Hepatocyte (in vitro differentiated cells): ENCODE measurements around the gene CST11.

Experiments used
- EZH2 ChIP-seq: fragments of 200-600 bp; sonication (generic); IDR thresholded peaks from 2 replicates; pipeline ENCODE4 v1.6.1; 2016; ENCODE audit warnings: antibody characterized with exemption, mild to moderate bottlenecking, borderline replicate concordance
- TF ChIP-seq, protein P1 (sequence below): fragments of 200-600 bp; sonication (generic); IDR thresholded peaks from 2 replicates; pipeline ENCODE4 v1.5.1; 2016; ENCODE audit warnings: antibody characterized with exemption, mild to moderate bottlenecking; ENCODE audit not compliant: poor library complexity

DNA sequence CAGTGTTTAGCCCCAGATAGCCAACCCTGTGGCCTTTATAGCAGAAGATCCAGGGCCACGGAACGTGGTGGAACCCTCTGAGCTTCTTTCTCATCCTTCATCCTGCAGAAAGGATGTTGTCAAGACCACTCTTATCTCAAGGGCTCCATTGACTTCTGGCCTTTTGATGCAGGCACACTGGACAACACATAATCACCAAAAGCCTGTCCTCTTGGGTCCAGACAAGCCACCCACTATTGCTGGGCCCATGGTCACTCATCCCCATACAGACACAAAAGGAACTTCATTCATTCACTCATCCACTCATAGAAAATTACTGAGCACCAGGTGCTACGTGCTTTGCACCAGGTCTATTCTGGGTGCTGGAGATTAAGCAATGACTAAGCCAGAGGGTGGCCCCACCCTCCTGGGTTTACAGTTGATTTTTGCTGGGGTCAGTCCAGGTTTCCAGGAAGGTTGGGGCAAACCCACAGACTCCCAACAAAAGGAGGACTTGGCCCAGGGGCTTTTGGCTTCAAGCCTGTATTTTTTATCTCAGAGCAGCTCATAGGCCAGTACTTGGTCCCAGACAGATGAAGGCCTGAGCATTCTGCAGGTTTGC, 40.6 kb upstream of the CST11 start:
- TF ChIP-seq, protein P1, sequence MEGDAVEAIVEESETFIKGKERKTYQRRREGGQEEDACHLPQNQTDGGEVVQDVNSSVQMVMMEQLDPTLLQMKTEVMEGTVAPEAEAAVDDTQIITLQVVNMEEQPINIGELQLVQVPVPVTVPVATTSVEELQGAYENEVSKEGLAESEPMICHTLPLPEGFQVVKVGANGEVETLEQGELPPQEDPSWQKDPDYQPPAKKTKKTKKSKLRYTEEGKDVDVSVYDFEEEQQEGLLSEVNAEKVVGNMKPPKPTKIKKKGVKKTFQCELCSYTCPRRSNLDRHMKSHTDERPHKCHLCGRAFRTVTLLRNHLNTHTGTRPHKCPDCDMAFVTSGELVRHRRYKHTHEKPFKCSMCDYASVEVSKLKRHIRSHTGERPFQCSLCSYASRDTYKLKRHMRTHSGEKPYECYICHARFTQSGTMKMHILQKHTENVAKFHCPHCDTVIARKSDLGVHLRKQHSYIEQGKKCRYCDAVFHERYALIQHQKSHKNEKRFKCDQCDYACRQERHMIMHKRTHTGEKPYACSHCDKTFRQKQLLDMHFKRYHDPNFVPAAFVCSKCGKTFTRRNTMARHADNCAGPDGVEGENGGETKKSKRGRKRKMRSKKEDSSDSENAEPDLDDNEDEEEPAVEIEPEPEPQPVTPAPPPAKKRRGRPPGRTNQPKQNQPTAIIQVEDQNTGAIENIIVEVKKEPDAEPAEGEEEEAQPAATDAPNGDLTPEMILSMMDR = no peak
- no peak for TF ChIP-seq EZH2
